HepG2 (cell line): ENCODE results near the gene EPHA4. TPM values are rescaled to one million over a fixed set of nuclear protein-coding genes. Genes with fewer than 3 reads are reported as not detected.

ENCODE experiments used
- ATAC-seq: fragments of 200-7000 bp; cut with Tn5 transposase; 3 replicates; pipeline ENCODE4 v1.9.1; 2020; ENCODE audit warnings: mild to moderate bottlenecking, moderate library complexity
- BruUV-seq: library from RNA; stranded (reverse); fragments of 400-500 nt; replicated peaks from 2 replicates; lab custom pipeline; 2021; lab: Mats Ljungman, UMichigan
- CTCF ChIA-PET: fragments of 300-600 bp; formaldehyde crosslinking; extraction: SDS; loops from one replicate; lab custom pipeline; 2021; ENCODE audit warnings: low total read pairs, inconsistent platforms, low intra/inter-chr PET ratio; lab: Yijun Ruan, JAX
- POLR2A ChIA-PET: fragments of 350-600 bp; sonication (Branson Sonifier 250); formaldehyde crosslinking; loops from one replicate; lab custom pipeline; 2020; ENCODE audit warnings: antibody characterized with exemption, inconsistent platforms; lab: Yijun Ruan, JAX
- DNase-seq: peaks from one replicate; pipeline ENCODE4 v3.0.0-alpha.2; 2015; ENCODE audit warnings: low spot score
- FAIRE-seq: peaks from 3 replicates; lab custom pipeline; 2011; peaks lifted over from hg19 to GRCh38; lab: Jason Lieb, UNC
- H2AFZ ChIP-seq: one replicate; pipeline ENCODE4 v1.6.1; 2011; ENCODE audit warnings: low read length, inconsistent platforms
- H3K27ac ChIP-seq: fragments of 300-600 bp; 3 replicates; pipeline ENCODE4 v1.8.0; 2011; ENCODE audit warnings: mixed run types, mild to moderate bottlenecking, mixed read lengths, low read length, inconsistent platforms; ENCODE audit not compliant: insufficient read depth; ENCODE audit errors: extremely low read length
- H3K27me3 ChIP-seq, 2 experiments: fragments of 200-600 bp in 1 of 2; 2 replicates in 1 of 2; 3 replicates in 1 of 2; pipeline versions ENCODE4 v1.6.0 to v1.8.0; 2011; ENCODE audit warnings: low read length in 2 of 2, mild to moderate bottlenecking in 2 of 2, moderate library complexity in 2 of 2, inconsistent platforms in 1 of 2; ENCODE audit not compliant: insufficient read depth in 2 of 2, control insufficient read depth in 1 of 2
- H3K36me3 ChIP-seq, 2 experiments: fragments of 200-600 bp in 1 of 2; replicated peaks in 1 of 2; 2 replicates in 1 of 2; 3 replicates in 1 of 2; pipeline versions ENCODE4 v1.5.1 to v1.8.0; 2011; ENCODE audit warnings: low read length in 2 of 2, inconsistent platforms in 1 of 2; ENCODE audit not compliant: insufficient read depth in 2 of 2, control insufficient read depth in 1 of 2
- H3K4me1 ChIP-seq: 2 replicates; pipeline ENCODE4 v1.5.1; 2012; ENCODE audit warnings: low read length, inconsistent platforms; ENCODE audit not compliant: insufficient read depth
- H3K4me2 ChIP-seq: 2 replicates; pipeline ENCODE4 v1.6.0; 2011; ENCODE audit warnings: low read depth, low read length, inconsistent platforms
- H3K4me3 ChIP-seq, 3 experiments: fragments of 200-600 bp in 1 of 3; sonication (generic), shearing (Covaris generic) in 1 of 3; replicated peaks in 1 of 3; 2 replicates each; pipeline ENCODE4 v1.5.1; 2011 to 2016; ENCODE audit warnings: low read length in 3 of 3, inconsistent platforms in 2 of 3, low read depth in 2 of 3, mild to moderate bottlenecking in 2 of 3, control low read depth in 1 of 3, mixed read lengths in 1 of 3; ENCODE audit not compliant: insufficient read depth in 1 of 3
- H3K79me2 ChIP-seq: one replicate; pipeline ENCODE4 v1.6.1; 2011; ENCODE audit warnings: low read length, inconsistent platforms; ENCODE audit not compliant: insufficient read depth
- H3K9ac ChIP-seq: 2 replicates; pipeline ENCODE4 v1.6.0; 2011; ENCODE audit warnings: mild to moderate bottlenecking, low read depth, low read length, inconsistent platforms; ENCODE audit not compliant: insufficient read depth
- H3K9me3 ChIP-seq: 2 replicates; pipeline ENCODE4 v1.5.1; 2012; ENCODE audit warnings: mild to moderate bottlenecking, low read length
- H4K20me1 ChIP-seq: 2 replicates; pipeline ENCODE4 v1.6.0; 2011; ENCODE audit warnings: inconsistent platforms, mild to moderate bottlenecking, low read length, moderate library complexity; ENCODE audit not compliant: insufficient read depth
- FOXO4 ChIP-seq: sonication (generic); formaldehyde crosslinking; conservative IDR thresholded peaks from 2 replicates; pipeline ENCODE4 v1.8.1; 2023; ENCODE audit warnings: missing genetic modification reagents
- GPBP1L1 ChIP-seq: sonication (generic); formaldehyde crosslinking; IDR thresholded peaks from 2 replicates; pipeline ENCODE4 v1.5.0; 2020; ENCODE audit warnings: mild to moderate bottlenecking, missing genetic modification reagents
- HCFC1 ChIP-seq: fragments of 150-350 bp; IDR thresholded peaks from 2 replicates; pipeline ENCODE4 v1.6.1; 2014; ENCODE audit warnings: low read depth, low read length
- IRF1 ChIP-seq: sonication (generic); formaldehyde crosslinking; IDR thresholded peaks from 2 replicates; pipeline ENCODE4 v1.4.0; 2020; ENCODE audit warnings: low read depth, mild to moderate bottlenecking, missing genetic modification reagents
- KAT8 ChIP-seq: IDR thresholded peaks from 2 replicates; pipeline ENCODE4 v1.6.1; 2016; ENCODE audit warnings: missing genetic modification reagents, missing compliant biosample characterization
- NFKBIZ ChIP-seq: IDR thresholded peaks from 2 replicates; pipeline ENCODE4 v1.6.1; 2018; ENCODE audit warnings: missing genetic modification reagents, missing compliant biosample characterization
- TFDP2 ChIP-seq: sonication (generic); formaldehyde crosslinking; IDR thresholded peaks from 2 replicates; pipeline ENCODE4 v1.4.0; 2020; ENCODE audit warnings: missing genetic modification reagents
- TOE1 ChIP-seq: sonication (generic); formaldehyde crosslinking; IDR thresholded peaks from 2 replicates; pipeline ENCODE4 v1.4.0; 2020; ENCODE audit warnings: mild to moderate bottlenecking, missing genetic modification reagents
- USF2 ChIP-seq, 2 experiments: sonication (generic) in 1 of 2; formaldehyde crosslinking in 1 of 2; IDR thresholded peaks; 2 replicates each; pipeline versions ENCODE4 v1.5.1 to v1.6.1; 2011 to 2020; ENCODE audit warnings: borderline replicate concordance in 1 of 2, low read depth in 1 of 2, low read length in 1 of 2, mild to moderate bottlenecking in 1 of 2, missing genetic modification reagents in 1 of 2, moderate library complexity in 1 of 2
- ZNF17 ChIP-seq: sonication (generic); formaldehyde crosslinking; IDR thresholded peaks from 2 replicates; pipeline ENCODE4 v1.5.0; 2020; ENCODE audit warnings: mild to moderate bottlenecking, missing genetic modification reagents
- ZNF329 ChIP-seq: sonication (generic); formaldehyde crosslinking; IDR thresholded peaks from 2 replicates; pipeline ENCODE4 v1.9.0; 2021; ENCODE audit warnings: low read depth, mild to moderate bottlenecking, missing genetic modification reagents
- ZNF34 ChIP-seq: sonication (generic); formaldehyde crosslinking; IDR thresholded peaks from 2 replicates; pipeline ENCODE4 v1.4.0; 2020; ENCODE audit warnings: mild to moderate bottlenecking, missing genetic modification reagents, borderline replicate concordance
- ZNF510 ChIP-seq: sonication (generic); formaldehyde crosslinking; IDR thresholded peaks from 2 replicates; pipeline ENCODE4 v1.4.0; 2020; ENCODE audit warnings: low read depth, mild to moderate bottlenecking, missing genetic modification reagents
- ZNF546 ChIP-seq: sonication (generic); formaldehyde crosslinking; conservative IDR thresholded peaks from 2 replicates; pipeline ENCODE4 v1.8.1; 2023; ENCODE audit warnings: mild to moderate bottlenecking, missing genetic modification reagents
- ZNF556 ChIP-seq: sonication (generic); formaldehyde crosslinking; IDR thresholded peaks from 2 replicates; pipeline ENCODE4 v1.4.0; 2020; ENCODE audit warnings: mild to moderate bottlenecking, missing genetic modification reagents, borderline replicate concordance
- ZNF768 ChIP-seq: sonication (generic); formaldehyde crosslinking; IDR thresholded peaks from 2 replicates; pipeline ENCODE4 v1.4.0; 2020; ENCODE audit warnings: missing genetic modification reagents
- ZNF841 ChIP-seq: sonication (generic); formaldehyde crosslinking; IDR thresholded peaks from 2 replicates; pipeline ENCODE4 v1.8.1; 2023; ENCODE audit warnings: missing genetic modification reagents, borderline replicate concordance
- WGBS: methylation state at CpG from one replicate; pipeline ENCODE4 v1.1.6; 2017; ENCODE audit warnings: low lambda C conversion rate; 5-methylcytosine and 5-hydroxymethylcytosine counted together
- in situ Hi-C: cut with HindIII; loops from 2 replicates; pipeline ENCODE4 v1.10.0; 2017; ENCODE audit warnings: low pct_unique_long_range_greater_than_20kb; ENCODE audit not compliant: extremely low pct_ligation_motif_present
- intact Hi-C: fragments of 100-400 bp; cut with micrococcal nuclease; formaldehyde crosslinking; loops from one replicate; pipeline ENCODE4 v1.10.0; 2022; ENCODE audit not compliant: unreplicated experiment
- polyA plus RNA-seq, 8 experiments: library from polyadenylated mRNA; depleted of rRNA in 3 of 8; stranded (reverse) in 7 of 8; unstranded in 1 of 8; fragments of >200 nt; fragmentation: Illumina TruSeq in 4 of 8; extraction: Trizol in 4 of 8; gene quantifications; 2 replicates each; pipeline versions ENCODE4 v1.2.1 to v1.2.3, GENCODE V29; 2011 to 2016; ENCODE audit warnings: low read depth in 4 of 8, missing spikeins in 1 of 8, mixed read lengths in 1 of 8; ENCODE audit not compliant: insufficient read depth in 1 of 8
- total RNA-seq, 5 experiments: library from RNA; depleted of rRNA; stranded (reverse); fragments of >200 nt; fragmentation: Illumina TruSeq; extraction: Trizol; gene quantifications; 2 replicates each; pipeline ENCODE4 v1.2.3, GENCODE V29; 2016; ENCODE audit warnings: low read depth in 1 of 5

Gene EPHA4
- total and polyA plus RNA-seq, 2 of the 13 experiments (the other 11 are each of a cell fraction or from before 2014, with no cell fraction given) = not detected

GRCh38 chr2:221524158-221524557 lies 47.9 kb downstream of the EPHA4 start (continued):
- TF ChIP-seq USF2 (IDR thresholded peaks at IDR 0.05; ENCODE audit: low read depth, low read length) (no peak), USF2 (CRISPR knock-in tag; IDR thresholded peaks at IDR 0.05; ENCODE audit: borderline replicate concordance) (no peak), ZNF841 (no peak), ZNF329 (no peak), ZNF17 (no peak), ZNF546 (CRISPR knock-in tag) (no peak), TFDP2 (CRISPR knock-in tag) (no peak)

GRCh38 chr2:221521233-221521845 lies 50.8 kb downstream of the EPHA4 start:
- CTCF ChIA-PET = no interaction called here
- intact Hi-C loops = no loop called here
- BruUV-seq = no TSS peak
- H3K9me3 ChIP-seq = no peaks in the 10 kb centered on the region
- H3K27ac ChIP-seq = no peak overlapping the region
- H3K4me3 ChIP-seq = no peak overlapping the region
- DNase-seq = no peak
- H3K9ac ChIP-seq = no peak overlapping the region
- H3K4me1 ChIP-seq = no peaks in the 10 kb centered on the region
- no peaks in the 10 kb centered on the region for H3K79me2 ChIP-seq
- H4K20me1 ChIP-seq = no peaks in the 10 kb centered on the region
- no peak for FAIRE-seq
- no peak overlapping the region for H3K4me2 ChIP-seq
- no peak overlapping the region for H2AFZ ChIP-seq
- 7% methylated on average over 3 of the region's 3 CpGs for WGBS
- H3K27me3 ChIP-seq = peaks cover 0 to 5% of the 10 kb centered on the region in 2 experiments; a peak in 2 of 5 replicates
- POLR2A ChIA-PET = no interaction called here
- in situ Hi-C loops = no loop called here
- ATAC-seq = no peak
- no peaks in the 10 kb centered on the region for H3K36me3 ChIP-seq
- TF ChIP-seq ZNF34 (CRISPR knock-in tag) (no peak), GPBP1L1 (CRISPR knock-in tag) (no peak), ZNF510 (CRISPR knock-in tag) (no peak), KAT8 (CRISPR knock-in tag) (no peak), TOE1 (CRISPR knock-in tag) (no peak), ZNF768 (CRISPR knock-in tag) (no peak), FOXO4 (no peak), ZNF556 (CRISPR knock-in tag) (no peak), NFKBIZ (CRISPR knock-in tag) (no peak), HCFC1 (no peak), IRF1 (no peak)
